Panc1 (cell line): ENCODE data around the gene ALG14. TPM values are rescaled to one million over a fixed set of nuclear protein-coding genes. Genes with fewer than 3 reads are reported as not detected.

Experiments
- ATAC-seq: fragments of 200-7000 bp; cut with Tn5 transposase; 2 replicates; pipeline ENCODE4 v1.9.1; 2020; ENCODE audit warnings: mild to moderate bottlenecking, moderate library complexity
- BruUV-seq: library from RNA; stranded (reverse); fragments of 400-500 nt; replicated peaks from 2 replicates; lab custom pipeline; 2021; lab: Mats Ljungman, UMichigan
- CTCF ChIA-PET: fragments of 300-600 bp; sonication (Branson Sonifier 250); formaldehyde crosslinking; loops from one replicate; lab custom pipeline; 2022; ENCODE audit warnings: antibody characterized with exemption; lab: Charles Lee
- POLR2A ChIA-PET: fragments of 300-600 bp; sonication (Branson Sonifier 250); formaldehyde crosslinking; loops from one replicate; lab custom pipeline; 2022; ENCODE audit warnings: antibody characterized with exemption; lab: Charles Lee
- DNase-seq: peaks from one replicate; pipeline ENCODE4 v3.0.0-alpha.2; 2010; ENCODE audit warnings: low read depth, low spot score
- H3K27ac ChIP-seq: 2 replicates; pipeline ENCODE4 v1.5.1; 2011; ENCODE audit warnings: mild to moderate bottlenecking, low read length, inconsistent platforms
- H3K27me3 ChIP-seq: fragments of 200-500 bp; sonication (Bioruptor generic); 2 replicates; pipeline ENCODE4 v1.6.0; 2014; ENCODE audit warnings: low read length, inconsistent platforms; ENCODE audit not compliant: control insufficient read depth, insufficient read depth
- H3K36me3 ChIP-seq: fragments of 200-500 bp; sonication (Bioruptor generic); 2 replicates; pipeline ENCODE4 v1.5.1; 2014; ENCODE audit warnings: inconsistent platforms, mild to moderate bottlenecking, low read length, moderate library complexity; ENCODE audit not compliant: control insufficient read depth, insufficient read depth
- H3K4me1 ChIP-seq: 2 replicates; pipeline ENCODE4 v1.5.1; 2011; ENCODE audit warnings: inconsistent platforms, mild to moderate bottlenecking, low read length, moderate library complexity; ENCODE audit not compliant: control insufficient read depth, insufficient read depth
- H3K4me3 ChIP-seq, 2 experiments: 2 replicates each; pipeline ENCODE4 v1.5.1; 2011 to 2012; ENCODE audit warnings: low read depth in 2 of 2, low read length in 2 of 2, mild to moderate bottlenecking in 2 of 2, inconsistent platforms in 1 of 2, moderate library complexity in 1 of 2
- H3K9me3 ChIP-seq: fragments of 200-500 bp; sonication (Bioruptor generic); 2 replicates; pipeline ENCODE4 v1.5.1; 2014; ENCODE audit warnings: low read depth, mild to moderate bottlenecking, inconsistent platforms, low read length, moderate library complexity; ENCODE audit not compliant: control insufficient read depth, insufficient read depth
- POLR2AphosphoS5 ChIP-seq: IDR thresholded peaks from 2 replicates; pipeline ENCODE4 v1.6.1; 2012; ENCODE audit warnings: mild to moderate bottlenecking, low read depth, low read length, moderate library complexity
- SIN3A ChIP-seq: IDR thresholded peaks from 2 replicates; pipeline ENCODE4 v1.6.1; 2012; ENCODE audit warnings: low read depth, mild to moderate bottlenecking, low read length, moderate library complexity, borderline replicate concordance; ENCODE audit not compliant: insufficient read depth
- TCF7L2 ChIP-seq: IDR thresholded peaks from 2 replicates; pipeline ENCODE4 v1.6.1; 2011; ENCODE audit warnings: mild to moderate bottlenecking, low read depth, low read length, inconsistent platforms
- in situ Hi-C: cut with HindIII; loops from 2 replicates; pipeline ENCODE4 v1.10.0; 2016; ENCODE audit warnings: low sequenced_read_pairs, low pct_unique_long_range_greater_than_20kb
- intact Hi-C: fragments of 100-400 bp; cut with micrococcal nuclease; formaldehyde crosslinking; loops from one replicate; pipeline ENCODE4 v1.10.0; 2022; ENCODE audit not compliant: unreplicated experiment
- total RNA-seq: library from RNA; stranded (reverse); gene quantifications from one replicate; pipeline ENCODE4 v1.2.1, GENCODE V29; 2021; ENCODE audit not compliant: unreplicated experiment
- TF ChIP-seq, protein P1 (sequence below), 2 experiments: IDR thresholded peaks; 2 replicates each; pipeline ENCODE4 v1.6.1; 2011 to 2012; ENCODE audit warnings: low read depth in 2 of 2, control low read depth in 1 of 2, low read length in 1 of 2, mild to moderate bottlenecking in 1 of 2, moderate library complexity in 1 of 2; ENCODE audit not compliant: insufficient read depth in 1 of 2
- TF ChIP-seq, protein P2 (sequence below): fragments of 450-650 bp; IDR thresholded peaks from 2 replicates; pipeline ENCODE4 v1.5.1; 2017; ENCODE audit warnings: mild to moderate bottlenecking

ALG14 gene
- total RNA-seq, 1 experiment from 2014 or later, result 4.1 TPM

DNA sequence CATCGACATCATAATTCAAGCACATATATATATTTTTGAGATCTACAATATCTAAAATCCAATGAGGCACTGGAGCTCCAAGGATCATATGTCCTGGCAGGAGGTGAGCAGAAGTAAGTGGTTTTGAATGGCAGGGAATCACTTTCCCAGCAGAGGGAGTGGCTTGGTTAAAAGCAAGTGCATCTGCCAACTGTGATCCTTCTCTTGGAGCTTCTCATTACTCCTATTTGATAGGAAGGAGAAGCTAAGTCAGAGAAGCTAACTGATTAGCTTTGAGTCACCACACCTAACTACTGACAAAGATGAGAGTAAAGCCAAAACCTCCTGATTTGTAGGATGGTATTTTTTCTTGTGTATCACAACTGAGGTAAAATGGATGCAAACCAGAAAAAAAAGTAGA is 55.0 kb downstream of the ALG14 start:
- in situ Hi-C loops (no loop called here), intact Hi-C loops (no loop called here)
- BruUV-seq, result no TSS peak
- Histone ChIP-seq H3K27me3 (no peaks in the 10 kb centered on the region), H3K4me1 (no peaks in the 10 kb centered on the region), H3K36me3 (no peaks in the 10 kb centered on the region), H3K27ac (no peak overlapping the region), H3K4me3 (no peak overlapping the region), H3K9me3 (no peaks in the 10 kb centered on the region)
- ATAC-seq, result no peak
- POLR2A ChIA-PET, result no interaction called here
- no peak for DNase-seq
- CTCF ChIA-PET, result no interaction called here
- TF ChIP-seq TCF7L2 (no peak), POLR2AphosphoS5 (no peak), SIN3A (no peak)

DNA sequence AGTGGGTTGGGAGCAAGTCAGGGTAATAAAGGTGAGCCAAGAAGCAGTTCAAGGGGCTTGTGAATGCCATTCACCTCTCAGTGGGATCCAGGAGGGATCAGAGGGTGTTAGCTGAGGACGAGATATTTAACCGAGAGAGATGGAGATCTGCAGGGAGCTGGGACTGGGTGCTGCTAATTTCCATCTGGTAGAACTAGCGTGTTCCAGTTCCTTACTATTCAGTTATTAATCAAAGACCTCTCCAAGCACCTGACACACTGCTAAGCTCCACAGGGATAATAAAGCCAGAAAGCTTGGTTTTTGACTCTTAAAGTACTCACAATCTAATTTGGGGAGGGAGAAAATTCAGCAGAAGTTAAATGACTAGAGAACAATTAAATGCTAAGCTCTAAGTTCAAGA is 57.7 kb downstream of the ALG14 start:
- DNase-seq (no peak), ATAC-seq (no peak)
- no peaks in the 10 kb centered on the region for H3K36me3 ChIP-seq
- no peaks in the 10 kb centered on the region for H3K27me3 ChIP-seq
- H3K27ac ChIP-seq, result no peak overlapping the region
- no peak for TF ChIP-seq POLR2AphosphoS5
- H3K9me3 ChIP-seq, result no peaks in the 10 kb centered on the region
- H3K4me1 ChIP-seq, result no peaks in the 10 kb centered on the region
- intact Hi-C loops (no loop called here), in situ Hi-C loops (no loop called here)
- H3K4me3 ChIP-seq, result no peak overlapping the region
- no TSS peak for BruUV-seq
- ChIA-PET POLR2A (interaction anchor here (0.5 to 0.6 kb wide), 2 partner anchors 123 to 485 kb away, joined by 3 to 11 read pairs; no protein-coding TSS in a partner anchor), CTCF (no interaction called here)

DNA sequence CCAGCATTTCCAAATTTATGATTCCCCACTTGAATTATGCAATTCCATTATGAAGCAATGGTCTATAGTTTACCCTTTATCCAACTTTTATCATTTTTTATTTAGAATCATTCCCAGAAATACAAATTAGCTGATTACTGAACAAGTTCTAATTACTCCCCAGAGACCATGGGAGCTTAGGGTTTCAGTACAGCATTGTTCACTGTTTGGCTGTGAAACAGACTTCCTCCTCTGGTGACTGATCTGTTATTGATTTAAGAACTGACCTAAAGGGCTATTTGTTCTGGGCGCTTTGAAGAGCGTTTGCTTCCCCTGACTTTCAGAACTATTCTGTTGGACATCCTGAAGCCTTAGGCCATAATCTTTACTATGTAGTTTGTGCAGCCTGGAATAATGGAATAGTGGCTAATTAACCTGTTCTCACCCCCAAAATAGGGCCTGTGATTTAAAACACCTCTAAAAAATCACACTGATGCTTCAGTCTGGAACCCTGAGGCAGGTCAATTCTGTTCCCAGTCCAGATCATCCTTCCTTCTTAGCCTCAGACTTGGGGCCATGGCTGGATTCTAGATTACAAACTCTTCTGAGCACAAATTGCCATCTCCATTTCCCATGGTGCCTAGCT is 58.7 kb downstream of the ALG14 start:
- Histone ChIP-seq H3K27me3 (no peaks in the 10 kb centered on the region), H3K4me1 (no peaks in the 10 kb centered on the region), H3K9me3 (no peaks in the 10 kb centered on the region), H3K36me3 (no peaks in the 10 kb centered on the region), H3K4me3 (no peak overlapping the region), H3K27ac (no peak overlapping the region)
- no peak for TF ChIP-seq TCF7L2
- TF ChIP-seq, protein P1, sequence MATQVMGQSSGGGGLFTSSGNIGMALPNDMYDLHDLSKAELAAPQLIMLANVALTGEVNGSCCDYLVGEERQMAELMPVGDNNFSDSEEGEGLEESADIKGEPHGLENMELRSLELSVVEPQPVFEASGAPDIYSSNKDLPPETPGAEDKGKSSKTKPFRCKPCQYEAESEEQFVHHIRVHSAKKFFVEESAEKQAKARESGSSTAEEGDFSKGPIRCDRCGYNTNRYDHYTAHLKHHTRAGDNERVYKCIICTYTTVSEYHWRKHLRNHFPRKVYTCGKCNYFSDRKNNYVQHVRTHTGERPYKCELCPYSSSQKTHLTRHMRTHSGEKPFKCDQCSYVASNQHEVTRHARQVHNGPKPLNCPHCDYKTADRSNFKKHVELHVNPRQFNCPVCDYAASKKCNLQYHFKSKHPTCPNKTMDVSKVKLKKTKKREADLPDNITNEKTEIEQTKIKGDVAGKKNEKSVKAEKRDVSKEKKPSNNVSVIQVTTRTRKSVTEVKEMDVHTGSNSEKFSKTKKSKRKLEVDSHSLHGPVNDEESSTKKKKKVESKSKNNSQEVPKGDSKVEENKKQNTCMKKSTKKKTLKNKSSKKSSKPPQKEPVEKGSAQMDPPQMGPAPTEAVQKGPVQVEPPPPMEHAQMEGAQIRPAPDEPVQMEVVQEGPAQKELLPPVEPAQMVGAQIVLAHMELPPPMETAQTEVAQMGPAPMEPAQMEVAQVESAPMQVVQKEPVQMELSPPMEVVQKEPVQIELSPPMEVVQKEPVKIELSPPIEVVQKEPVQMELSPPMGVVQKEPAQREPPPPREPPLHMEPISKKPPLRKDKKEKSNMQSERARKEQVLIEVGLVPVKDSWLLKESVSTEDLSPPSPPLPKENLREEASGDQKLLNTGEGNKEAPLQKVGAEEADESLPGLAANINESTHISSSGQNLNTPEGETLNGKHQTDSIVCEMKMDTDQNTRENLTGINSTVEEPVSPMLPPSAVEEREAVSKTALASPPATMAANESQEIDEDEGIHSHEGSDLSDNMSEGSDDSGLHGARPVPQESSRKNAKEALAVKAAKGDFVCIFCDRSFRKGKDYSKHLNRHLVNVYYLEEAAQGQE (IDR thresholded peaks at IDR 0.05; ENCODE audit: insufficient read depth in 1 of 2, low read depth in 2 of 2, low read length in 1 of 2), result no peak
- TF ChIP-seq, protein P2, sequence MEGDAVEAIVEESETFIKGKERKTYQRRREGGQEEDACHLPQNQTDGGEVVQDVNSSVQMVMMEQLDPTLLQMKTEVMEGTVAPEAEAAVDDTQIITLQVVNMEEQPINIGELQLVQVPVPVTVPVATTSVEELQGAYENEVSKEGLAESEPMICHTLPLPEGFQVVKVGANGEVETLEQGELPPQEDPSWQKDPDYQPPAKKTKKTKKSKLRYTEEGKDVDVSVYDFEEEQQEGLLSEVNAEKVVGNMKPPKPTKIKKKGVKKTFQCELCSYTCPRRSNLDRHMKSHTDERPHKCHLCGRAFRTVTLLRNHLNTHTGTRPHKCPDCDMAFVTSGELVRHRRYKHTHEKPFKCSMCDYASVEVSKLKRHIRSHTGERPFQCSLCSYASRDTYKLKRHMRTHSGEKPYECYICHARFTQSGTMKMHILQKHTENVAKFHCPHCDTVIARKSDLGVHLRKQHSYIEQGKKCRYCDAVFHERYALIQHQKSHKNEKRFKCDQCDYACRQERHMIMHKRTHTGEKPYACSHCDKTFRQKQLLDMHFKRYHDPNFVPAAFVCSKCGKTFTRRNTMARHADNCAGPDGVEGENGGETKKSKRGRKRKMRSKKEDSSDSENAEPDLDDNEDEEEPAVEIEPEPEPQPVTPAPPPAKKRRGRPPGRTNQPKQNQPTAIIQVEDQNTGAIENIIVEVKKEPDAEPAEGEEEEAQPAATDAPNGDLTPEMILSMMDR, result no peak
- TF ChIP-seq SIN3A, result no peak
- no peak for TF ChIP-seq POLR2AphosphoS5
- in situ Hi-C loops (no loop called here), intact Hi-C loops (no loop called here)
- POLR2A ChIA-PET, result no interaction called here
- no TSS peak for BruUV-seq
- DNase-seq (no peak), ATAC-seq (no peak)
- CTCF ChIA-PET, result no interaction called here
